Cardiac muscle cell (in vitro differentiated cells and primary cell): Measurements from ENCODE around the gene BAAT. TPM values are rescaled to one million over a fixed set of nuclear protein-coding genes. Genes with fewer than 3 reads are reported as not detected.

Experiments used
- DNase-seq, 2 donors: peaks; one replicate each; pipeline versions ENCODE4 v3.0.0 to v3.0.0-alpha.2; 2010 to 2017; ENCODE audit warnings: low read depth in 1 of 2, low spot score in 1 of 2
- H3K27ac ChIP-seq: fragments of 200-600 bp; sonication (generic); 2 replicates; pipeline ENCODE4 v1.5.1; 2016
- H3K27me3 ChIP-seq: fragments of 200-600 bp; sonication (generic); 2 replicates; pipeline ENCODE4 v1.6.0; 2016; ENCODE audit warnings: control low read depth
- H3K36me3 ChIP-seq: fragments of 200-600 bp; sonication (generic); 2 replicates; pipeline ENCODE4 v1.5.1; 2016; ENCODE audit warnings: control low read depth
- H3K4me1 ChIP-seq: fragments of 200-600 bp; sonication (generic); 2 replicates; pipeline ENCODE4 v1.8.1; 2017; ENCODE audit warnings: low read depth, mild to moderate bottlenecking, mixed run types
- H3K4me3 ChIP-seq: fragments of 200-600 bp; sonication (generic); 2 replicates; pipeline ENCODE4 v1.5.1; 2016; ENCODE audit warnings: mild to moderate bottlenecking
- H3K9me3 ChIP-seq: fragments of 200-600 bp; sonication (generic); 2 replicates; pipeline ENCODE4 v1.5.1; 2017; ENCODE audit warnings: low read depth, mild to moderate bottlenecking, control low read depth
- polyA plus RNA-seq: library from polyadenylated mRNA; unstranded; fragments of >200 nt; fragmentation: Nextera tagmentation; extraction: Ambion mirVana; gene quantifications from 2 replicates; pipeline ENCODE4 v1.2.1, GENCODE V29; 2016
- total RNA-seq: library from RNA; depleted of rRNA; stranded (reverse); fragments of >200 nt; gene quantifications from 2 replicates; pipeline ENCODE4 v1.2.3, GENCODE V29; 2016
- TF ChIP-seq, protein P1 (sequence below): IDR thresholded peaks from 2 replicates; pipeline ENCODE4 v1.5.1; 2012; ENCODE audit warnings: low read depth, mild to moderate bottlenecking, low read length

Gene BAAT
- total and polyA plus RNA-seq, 2 experiments from 2014 or later = not detected

DNA sequence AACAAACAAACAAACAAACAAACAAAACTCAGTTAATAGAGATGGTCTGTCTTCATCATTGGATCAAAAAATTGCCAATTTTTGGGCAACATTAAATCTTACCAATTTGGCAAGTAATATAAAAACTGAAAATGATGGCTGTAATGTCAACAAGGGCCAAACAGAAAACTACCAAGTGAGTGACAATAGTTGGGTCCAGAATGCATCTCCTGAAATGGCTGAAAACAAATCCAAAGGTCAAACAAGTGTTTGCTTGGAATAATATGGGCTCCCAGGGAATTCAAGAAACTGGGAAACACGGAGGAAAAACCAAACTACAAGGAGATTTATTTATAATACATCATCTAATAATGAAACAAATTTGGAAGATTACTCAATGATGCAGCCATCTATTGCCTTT is 25.1 kb downstream of the BAAT start:
- DNase-seq = no peak
- H3K9me3 ChIP-seq = no peaks in the 10 kb centered on the region
- H3K27ac ChIP-seq = no peak overlapping the region
- no peaks in the 10 kb centered on the region for H3K27me3 ChIP-seq
- H3K4me1 ChIP-seq = no peaks in the 10 kb centered on the region
- H3K36me3 ChIP-seq = no peaks in the 10 kb centered on the region
- no peak overlapping the region for H3K4me3 ChIP-seq
- TF ChIP-seq, protein P1, sequence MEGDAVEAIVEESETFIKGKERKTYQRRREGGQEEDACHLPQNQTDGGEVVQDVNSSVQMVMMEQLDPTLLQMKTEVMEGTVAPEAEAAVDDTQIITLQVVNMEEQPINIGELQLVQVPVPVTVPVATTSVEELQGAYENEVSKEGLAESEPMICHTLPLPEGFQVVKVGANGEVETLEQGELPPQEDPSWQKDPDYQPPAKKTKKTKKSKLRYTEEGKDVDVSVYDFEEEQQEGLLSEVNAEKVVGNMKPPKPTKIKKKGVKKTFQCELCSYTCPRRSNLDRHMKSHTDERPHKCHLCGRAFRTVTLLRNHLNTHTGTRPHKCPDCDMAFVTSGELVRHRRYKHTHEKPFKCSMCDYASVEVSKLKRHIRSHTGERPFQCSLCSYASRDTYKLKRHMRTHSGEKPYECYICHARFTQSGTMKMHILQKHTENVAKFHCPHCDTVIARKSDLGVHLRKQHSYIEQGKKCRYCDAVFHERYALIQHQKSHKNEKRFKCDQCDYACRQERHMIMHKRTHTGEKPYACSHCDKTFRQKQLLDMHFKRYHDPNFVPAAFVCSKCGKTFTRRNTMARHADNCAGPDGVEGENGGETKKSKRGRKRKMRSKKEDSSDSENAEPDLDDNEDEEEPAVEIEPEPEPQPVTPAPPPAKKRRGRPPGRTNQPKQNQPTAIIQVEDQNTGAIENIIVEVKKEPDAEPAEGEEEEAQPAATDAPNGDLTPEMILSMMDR = no peak

DNA sequence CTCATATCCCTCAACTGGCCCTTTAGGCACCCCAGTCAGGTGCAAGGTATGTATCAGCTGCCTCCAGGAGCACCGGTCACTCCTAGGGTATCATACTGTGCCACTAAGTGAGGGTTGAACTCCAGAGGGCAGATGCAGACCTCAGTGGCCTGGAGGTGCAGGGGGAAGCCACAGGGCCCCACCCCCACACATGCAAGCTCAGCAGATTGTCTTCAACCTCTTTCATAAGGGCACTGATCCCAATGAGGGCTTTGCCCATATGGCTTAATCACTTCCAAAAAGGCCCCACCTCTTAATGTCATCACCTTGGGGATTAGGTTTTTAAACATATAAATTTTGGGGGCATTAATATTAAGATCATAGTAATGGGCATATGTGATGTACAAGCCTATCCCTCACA is 28.2 kb downstream of the BAAT start:
- no peak for DNase-seq
- Histone ChIP-seq H3K9me3 (no peaks in the 10 kb centered on the region), H3K27me3 (no peaks in the 10 kb centered on the region), H3K36me3 (no peaks in the 10 kb centered on the region), H3K4me1 (no peaks in the 10 kb centered on the region), H3K27ac (no peak overlapping the region), H3K4me3 (no peak overlapping the region)
- TF ChIP-seq, protein P1 = no peak

DNA sequence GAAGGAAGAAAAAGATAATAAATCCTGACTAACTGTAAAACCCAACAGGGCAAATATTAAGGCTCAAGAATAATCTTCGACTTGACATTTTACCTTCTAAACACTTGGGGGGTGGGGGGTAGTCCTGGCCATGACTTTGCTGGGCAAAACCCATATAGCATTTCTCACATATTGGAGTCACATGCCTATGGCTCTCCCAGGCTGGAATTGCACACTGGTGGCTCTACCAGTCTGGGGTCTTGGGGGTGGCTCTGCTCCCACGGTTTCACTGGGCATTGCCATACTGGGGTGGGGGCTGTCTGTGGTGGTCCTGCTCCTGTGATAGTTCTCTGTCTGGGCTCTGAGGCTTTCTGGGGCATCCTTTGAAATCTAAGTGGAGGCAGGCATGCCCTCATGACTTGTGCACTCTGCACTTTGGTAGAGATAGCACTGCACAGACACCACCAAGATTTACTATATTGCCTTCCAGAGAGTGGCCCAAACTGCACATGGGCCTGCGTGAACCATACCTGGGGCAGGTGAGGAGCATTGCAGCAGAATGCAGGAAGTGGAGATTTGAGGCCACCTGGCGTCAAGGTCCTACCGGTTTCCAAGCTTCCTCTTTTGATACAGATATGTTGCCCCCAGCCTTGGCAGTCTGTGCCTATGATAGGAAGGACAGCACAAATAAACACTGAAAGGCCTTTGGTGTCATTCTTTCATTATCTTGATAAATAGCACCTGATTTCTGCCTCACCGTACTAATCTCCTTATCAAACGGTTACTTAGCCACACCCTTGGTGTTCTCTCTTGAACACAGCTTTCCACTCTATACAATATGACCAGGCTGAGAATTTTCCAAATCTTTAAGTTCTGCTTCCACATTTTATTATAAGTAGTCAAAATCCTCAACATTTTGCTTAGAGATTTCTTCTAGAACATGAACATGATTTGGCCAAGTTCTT is 29.8 kb downstream of the BAAT start:
- H3K4me1 ChIP-seq = no peaks in the 10 kb centered on the region
- no peak overlapping the region for H3K4me3 ChIP-seq
- H3K27me3 ChIP-seq = no peaks in the 10 kb centered on the region
- no peak for DNase-seq
- H3K27ac ChIP-seq = no peak overlapping the region
- no peaks in the 10 kb centered on the region for H3K36me3 ChIP-seq
- H3K9me3 ChIP-seq = no peaks in the 10 kb centered on the region
- TF ChIP-seq, protein P1 = no peak

DNA sequence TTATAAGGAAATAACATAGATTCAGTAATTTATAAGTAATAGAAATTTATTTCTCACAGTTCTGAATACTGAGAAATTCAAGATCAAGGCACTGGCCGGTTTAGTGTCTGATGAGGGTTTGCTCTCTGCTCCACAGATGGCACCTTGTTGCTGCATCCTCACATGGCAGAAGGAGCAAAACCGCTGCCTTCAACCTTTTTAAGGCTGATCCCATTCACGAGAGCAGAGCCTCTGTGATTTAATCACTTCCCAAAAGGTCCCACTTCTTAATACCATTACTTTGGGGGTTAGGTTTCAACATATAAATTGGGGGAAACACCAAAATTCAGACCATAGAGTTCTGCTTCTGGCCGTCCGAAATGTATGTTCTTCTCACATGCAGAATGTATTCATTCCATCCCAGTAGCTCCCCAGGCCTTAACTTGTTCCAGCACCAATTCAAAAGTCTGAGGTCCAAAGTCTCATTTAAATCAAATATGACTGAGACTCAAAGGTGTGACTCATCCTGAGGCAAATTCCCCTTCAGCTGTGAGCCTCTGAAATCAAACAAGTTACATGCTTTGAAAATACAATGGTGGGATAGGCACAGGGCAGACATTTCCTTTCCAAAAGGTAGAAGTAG is 30.6 kb downstream of the BAAT start:
- TF ChIP-seq, protein P1 = no peak
- H3K36me3 ChIP-seq = no peaks in the 10 kb centered on the region
- H3K27ac ChIP-seq = no peak overlapping the region
- no peaks in the 10 kb centered on the region for H3K4me1 ChIP-seq
- no peaks in the 10 kb centered on the region for H3K9me3 ChIP-seq
- H3K27me3 ChIP-seq = no peaks in the 10 kb centered on the region
- no peak overlapping the region for H3K4me3 ChIP-seq
- no peak for DNase-seq

DNA sequence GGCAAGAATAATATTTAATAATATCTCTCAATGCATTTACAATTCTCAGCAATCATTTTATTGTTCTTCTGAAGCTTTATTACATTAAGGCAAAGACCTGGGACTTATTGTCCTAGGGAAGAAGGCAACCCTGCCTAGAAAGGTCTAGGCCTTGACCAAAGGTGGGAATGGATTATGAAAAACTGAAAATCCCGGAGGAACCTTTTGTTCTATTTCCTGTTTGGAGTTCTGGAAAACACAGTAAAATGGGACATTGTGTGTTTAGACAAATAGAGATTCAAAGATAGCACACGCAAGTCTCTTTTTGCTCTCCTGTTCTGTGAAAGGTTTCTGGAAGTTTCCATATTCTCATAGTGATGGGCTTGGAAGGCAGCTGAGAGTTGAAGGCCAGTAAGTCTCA is 31.1 kb downstream of the BAAT start:
- TF ChIP-seq, protein P1 = no peak
- no peaks in the 10 kb centered on the region for H3K4me1 ChIP-seq

More for the DNA sequence above, 31.1 kb downstream of the BAAT start:
- DNase-seq = no peak
- no peaks in the 10 kb centered on the region for H3K36me3 ChIP-seq
- H3K27ac ChIP-seq = no peak overlapping the region
- H3K9me3 ChIP-seq = no peaks in the 10 kb centered on the region
- no peaks in the 10 kb centered on the region for H3K27me3 ChIP-seq
- no peak overlapping the region for H3K4me3 ChIP-seq
